ENCODE measurements around the gene KCNG1.

The KCNG1 gene

GRCh38 chr20:51029556-51029955, 6.6 kb upstream of the KCNG1 start:
- Histone ChIP-seq H3K27ac (ENCODE audit: insufficient read depth in 1 of 2, low read depth in 1 of 2, low read length in 2 of 2, poor library complexity in 1 of 2, severe bottlenecking in 2 of 2) (no peak overlapping the region), H3K4me3 (ENCODE audit: control insufficient read depth in 1 of 7, extremely low read depth in 1 of 7, insufficient read depth in 4 of 7, low read depth in 2 of 7, low read length in 6 of 7) (no peak overlapping the region), H3K36me3 (ENCODE audit: control insufficient read depth in 4 of 4, insufficient read depth in 4 of 4, low read length in 3 of 4) (no peaks in the 10 kb centered on the region), H3K4me1 (ENCODE audit: control extremely low read depth in 1 of 4, control insufficient read depth in 4 of 4, insufficient read depth in 4 of 4, low read length in 3 of 4) (no peaks in the 10 kb centered on the region), H3K27me3 (replicated peaks in 2 of 5; ENCODE audit: control insufficient read depth in 4 of 5, insufficient read depth in 5 of 5, low read length in 4 of 5) (peaks cover 2 to 82% (median 27%) of the 10 kb centered on the region in 5 experiments), H3K9me3 (ENCODE audit: control extremely low read depth in 1 of 5, control insufficient read depth in 4 of 5, insufficient read depth in 2 of 5, low read depth in 1 of 5, low read length in 4 of 5) (peaks cover 0 to 12% (median 0%) of the 10 kb centered on the region in 5 experiments)
- 83% methylated on average over 1 of the region's 1 CpG for WGBS (ENCODE audit: insufficient coverage)
- no peak for DNase-seq
- ChIA-PET CTCF (interaction anchor here (1.3 to 1.4 kb wide), 2 partner anchors 10 to 14 kb away, joined by 4 to 6 read pairs; no protein-coding TSS in a partner anchor), POLR2A (interaction anchor here (0.7 kb wide), 1 partner anchor 31 kb away, joined by 8 read pairs; no protein-coding TSS in a partner anchor)

GRCh38 chr20:51028616-51029212, 5.8 kb upstream of the KCNG1 start:
- 33% methylated on average over 10 of the region's 10 CpGs for WGBS (ENCODE audit: insufficient coverage)
- Histone ChIP-seq H3K36me3 (ENCODE audit: control insufficient read depth in 4 of 4, insufficient read depth in 4 of 4, low read length in 3 of 4) (no peaks in the 10 kb centered on the region), H3K4me1 (ENCODE audit: control extremely low read depth in 1 of 4, control insufficient read depth in 4 of 4, insufficient read depth in 4 of 4, low read length in 3 of 4) (peaks cover 0 to 1% (median 0%) of the 10 kb centered on the region in 4 experiments), H3K9me3 (ENCODE audit: control extremely low read depth in 1 of 5, control insufficient read depth in 4 of 5, insufficient read depth in 2 of 5, low read depth in 1 of 5, low read length in 4 of 5) (peaks cover 0 to 12% (median 0%) of the 10 kb centered on the region in 5 experiments), H3K4me3 (ENCODE audit: control insufficient read depth in 1 of 7, extremely low read depth in 1 of 7, insufficient read depth in 4 of 7, low read depth in 2 of 7, low read length in 6 of 7) (no peak overlapping the region), H3K27ac (ENCODE audit: insufficient read depth in 1 of 2, low read depth in 1 of 2, low read length in 2 of 2, poor library complexity in 1 of 2, severe bottlenecking in 2 of 2) (no peak overlapping the region), H3K27me3 (replicated peaks in 2 of 5; ENCODE audit: control insufficient read depth in 4 of 5, insufficient read depth in 5 of 5, low read length in 4 of 5) (peaks cover 10 to 86% (median 27%) of the 10 kb centered on the region in 5 experiments)
- POLR2A ChIA-PET = no interaction called here
- DNase-seq = no peak
- CTCF ChIA-PET = interaction anchor here (1.3 kb wide), 1 partner anchor 13 kb away, joined by 6 read pairs; no protein-coding TSS in a partner anchor

GRCh38 chr20:51027035-51027795, 4.3 kb upstream of the KCNG1 start:
- H3K4me1 ChIP-seq (ENCODE audit: control extremely low read depth in 1 of 4, control insufficient read depth in 4 of 4, insufficient read depth in 4 of 4, low read length in 3 of 4) = peaks cover 0 to 14% (median 9%) of the 10 kb centered on the region in 4 experiments
- peaks cover 0 to 11% (median 0%) of the 10 kb centered on the region in 5 experiments for H3K9me3 ChIP-seq (ENCODE audit: control extremely low read depth in 1 of 5, control insufficient read depth in 4 of 5, insufficient read depth in 2 of 5, low read depth in 1 of 5, low read length in 4 of 5)
- no peak overlapping the region for H3K27ac ChIP-seq (ENCODE audit: insufficient read depth in 1 of 2, low read depth in 1 of 2, low read length in 2 of 2, poor library complexity in 1 of 2, severe bottlenecking in 2 of 2)
- peaks cover 13 to 98% (median 31%) of the 10 kb centered on the region in 5 experiments for H3K27me3 ChIP-seq (replicated peaks in 2 of 5; ENCODE audit: control insufficient read depth in 4 of 5, insufficient read depth in 5 of 5, low read length in 4 of 5)
- no peaks in the 10 kb centered on the region for H3K36me3 ChIP-seq (ENCODE audit: control insufficient read depth in 4 of 4, insufficient read depth in 4 of 4, low read length in 3 of 4)
- no peak for DNase-seq
- ChIA-PET CTCF (interaction anchor here (0.7 kb wide), 1 partner anchor 12 kb away, joined by 3 read pairs; no protein-coding TSS in a partner anchor), POLR2A (no interaction called here)
- 84% methylated on average over 4 of the region's 5 CpGs for WGBS (ENCODE audit: insufficient coverage)
- no peak overlapping the region for H3K4me3 ChIP-seq (ENCODE audit: control insufficient read depth in 1 of 7, extremely low read depth in 1 of 7, insufficient read depth in 4 of 7, low read depth in 2 of 7, low read length in 6 of 7)

GRCh38 chr20:51026269-51026668, 3.4 kb upstream of the KCNG1 start:
- CTCF ChIA-PET = interaction anchor here (1.3 kb wide), 1 partner anchor 11 kb away, joined by 4 read pairs; no protein-coding TSS in a partner anchor
- peaks cover 0 to 18% (median 9%) of the 10 kb centered on the region in 4 experiments for H3K4me1 ChIP-seq (ENCODE audit: control extremely low read depth in 1 of 4, control insufficient read depth in 4 of 4, insufficient read depth in 4 of 4, low read length in 3 of 4)
- no peaks in the 10 kb centered on the region for H3K36me3 ChIP-seq (ENCODE audit: control insufficient read depth in 4 of 4, insufficient read depth in 4 of 4, low read length in 3 of 4)
- no peak overlapping the region for H3K27ac ChIP-seq (ENCODE audit: insufficient read depth in 1 of 2, low read depth in 1 of 2, low read length in 2 of 2, poor library complexity in 1 of 2, severe bottlenecking in 2 of 2)
- no peak for DNase-seq
- H3K4me3 ChIP-seq (ENCODE audit: control insufficient read depth in 1 of 7, extremely low read depth in 1 of 7, insufficient read depth in 4 of 7, low read depth in 2 of 7, low read length in 6 of 7) = no peak overlapping the region
- POLR2A ChIA-PET = no interaction called here
- peaks cover 13 to 98% (median 35%) of the 10 kb centered on the region in 5 experiments for H3K27me3 ChIP-seq (replicated peaks in 2 of 5; ENCODE audit: control insufficient read depth in 4 of 5, insufficient read depth in 5 of 5, low read length in 4 of 5)
- 46% methylated on average over 4 of the region's 4 CpGs for WGBS (ENCODE audit: insufficient coverage)
- peaks cover 0 to 1% (median 0%) of the 10 kb centered on the region in 5 experiments for H3K9me3 ChIP-seq (ENCODE audit: control extremely low read depth in 1 of 5, control insufficient read depth in 4 of 5, insufficient read depth in 2 of 5, low read depth in 1 of 5, low read length in 4 of 5)

GRCh38 chr20:51024761-51025160, 1.9 kb upstream of the KCNG1 start:
- H3K4me1 ChIP-seq (ENCODE audit: control extremely low read depth in 1 of 4, control insufficient read depth in 4 of 4, insufficient read depth in 4 of 4, low read length in 3 of 4) = peaks cover 0 to 18% (median 9%) of the 10 kb centered on the region in 4 experiments
- no peak overlapping the region for H3K4me3 ChIP-seq (ENCODE audit: control insufficient read depth in 1 of 7, extremely low read depth in 1 of 7, insufficient read depth in 4 of 7, low read depth in 2 of 7, low read length in 6 of 7)
- WGBS (ENCODE audit: insufficient coverage) = 30% methylated on average over 1 of the region's 1 CpG
- no peak overlapping the region for H3K27ac ChIP-seq (ENCODE audit: insufficient read depth in 1 of 2, low read depth in 1 of 2, low read length in 2 of 2, poor library complexity in 1 of 2, severe bottlenecking in 2 of 2)
- H3K36me3 ChIP-seq (ENCODE audit: control insufficient read depth in 4 of 4, insufficient read depth in 4 of 4, low read length in 3 of 4) = no peaks in the 10 kb centered on the region
- POLR2A ChIA-PET = no interaction called here
- peaks cover 13 to 99% (median 47%) of the 10 kb centered on the region in 5 experiments for H3K27me3 ChIP-seq (replicated peaks in 2 of 5; ENCODE audit: control insufficient read depth in 4 of 5, insufficient read depth in 5 of 5, low read length in 4 of 5)
- CTCF ChIA-PET = no interaction called here
- no peaks in the 10 kb centered on the region for H3K9me3 ChIP-seq (ENCODE audit: control extremely low read depth in 1 of 5, control insufficient read depth in 4 of 5, insufficient read depth in 2 of 5, low read depth in 1 of 5, low read length in 4 of 5)
- DNase-seq = no peak

GRCh38 chr20:51023617-51024155, 779 bp upstream of the KCNG1 start:
- no peak for DNase-seq
- Histone ChIP-seq H3K4me1 (ENCODE audit: control extremely low read depth in 1 of 4, control insufficient read depth in 4 of 4, insufficient read depth in 4 of 4, low read length in 3 of 4) (peaks cover 0 to 18% (median 9%) of the 10 kb centered on the region in 4 experiments), H3K9me3 (ENCODE audit: control extremely low read depth in 1 of 5, control insufficient read depth in 4 of 5, insufficient read depth in 2 of 5, low read depth in 1 of 5, low read length in 4 of 5) (no peaks in the 10 kb centered on the region), H3K4me3 (ENCODE audit: control insufficient read depth in 1 of 7, extremely low read depth in 1 of 7, insufficient read depth in 4 of 7, low read depth in 2 of 7, low read length in 6 of 7) (peak overlapping the region in 1 of 7 experiments; percentile 59), H3K27me3 (replicated peaks in 2 of 5; ENCODE audit: control insufficient read depth in 4 of 5, insufficient read depth in 5 of 5, low read length in 4 of 5) (peaks cover 13 to 99% (median 46%) of the 10 kb centered on the region in 5 experiments), H3K36me3 (ENCODE audit: control insufficient read depth in 4 of 4, insufficient read depth in 4 of 4, low read length in 3 of 4) (no peaks in the 10 kb centered on the region), H3K27ac (ENCODE audit: insufficient read depth in 1 of 2, low read depth in 1 of 2, low read length in 2 of 2, poor library complexity in 1 of 2, severe bottlenecking in 2 of 2) (no peak overlapping the region)
- POLR2A ChIA-PET = no interaction called here
- WGBS (ENCODE audit: insufficient coverage) = 22% methylated on average over 24 of the region's 30 CpGs
- CTCF ChIA-PET = no interaction called here
